Liver (tissue), 3 donors: ENCODE results near the gene CYTH3.

Experiments
- CTCF ChIP-seq: fragments of 150-350 bp; IDR thresholded peaks from 2 replicates; pipeline ENCODE4 v1.5.1; 2017; ENCODE audit warnings: improper control_type of control experiment, low read depth, low read length; ENCODE audit not compliant: missing input control
- MAX ChIP-seq: IDR thresholded peaks from 2 replicates; pipeline ENCODE4 v1.6.1; 2016; ENCODE audit warnings: antibody characterized with exemption
- RAD21 ChIP-seq, 2 donors: IDR thresholded peaks; 2 replicates each; pipeline ENCODE4 v1.6.1; 2016; ENCODE audit warnings: antibody characterized with exemption in 2 of 2, mild to moderate bottlenecking in 2 of 2
- SP1 ChIP-seq: IDR thresholded peaks from 2 replicates; pipeline ENCODE4 v1.6.1; 2018; ENCODE audit warnings: antibody characterized with exemption, mild to moderate bottlenecking
- TAF1 ChIP-seq: conservative IDR thresholded peaks from 2 replicates; pipeline ENCODE4 v1.6.1; 2016; ENCODE audit warnings: antibody characterized with exemption, mild to moderate bottlenecking
- donor health status: healthy.
- donor health status: healthy.

- TF ChIP-seq CTCF (no peak), TAF1 (no peak), MAX (no peak), SP1 (no peak), RAD21 (IDR thresholded peaks at IDR 0.05) (no peak)
These were observed 113.9 kb downstream of the CYTH3 start for GRCh38 chr7:6158424-6159096.
